Measurements from ENCODE around the gene C2CD3.

C2CD3 gene

GRCh38 chr11:74000307-74001133, 170.3 kb downstream of the C2CD3 start:
- peak; percentile 42 for DNase-seq

- DNase-seq, result peak; percentile 31
Observed at GRCh38 chr11:73999581-74000306, 171.1 kb downstream of the C2CD3 start.

DNA sequence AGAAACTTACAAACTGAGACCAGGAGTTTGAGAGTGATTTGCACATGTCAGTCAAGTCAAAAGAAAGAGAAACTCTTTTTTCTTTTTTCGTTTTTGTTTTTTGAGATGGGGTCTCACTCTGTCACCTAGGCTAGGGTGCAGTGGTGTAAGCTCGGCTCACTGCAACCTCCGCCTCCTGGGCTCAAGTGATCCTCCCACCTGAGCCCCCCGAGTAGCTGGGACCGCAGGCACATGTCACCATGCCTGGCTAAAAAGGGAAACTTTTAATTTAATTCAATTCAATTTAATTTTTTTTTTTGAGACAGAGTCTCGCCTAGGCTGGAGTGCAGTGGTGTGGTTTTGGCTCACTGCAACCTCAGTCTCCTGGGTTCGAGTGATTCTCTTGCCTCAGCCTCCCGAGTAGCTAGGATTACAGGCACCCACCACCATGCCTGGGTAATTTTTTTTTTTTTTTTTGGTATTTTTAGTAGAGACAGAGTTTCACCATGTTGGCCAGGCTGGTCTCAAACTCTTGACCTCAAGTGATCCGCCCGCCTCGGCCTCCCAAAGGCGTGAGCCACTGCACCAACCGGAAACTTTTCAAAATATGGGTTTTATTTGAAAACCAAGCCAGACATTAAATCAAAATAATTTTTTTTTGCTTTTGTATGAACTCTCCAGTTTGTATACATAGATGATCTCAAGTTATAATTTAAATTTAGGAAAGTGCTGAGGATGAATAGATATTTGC, 171.8 kb downstream of the C2CD3 start:
- DNase-seq, result peak; percentile 22

DNA sequence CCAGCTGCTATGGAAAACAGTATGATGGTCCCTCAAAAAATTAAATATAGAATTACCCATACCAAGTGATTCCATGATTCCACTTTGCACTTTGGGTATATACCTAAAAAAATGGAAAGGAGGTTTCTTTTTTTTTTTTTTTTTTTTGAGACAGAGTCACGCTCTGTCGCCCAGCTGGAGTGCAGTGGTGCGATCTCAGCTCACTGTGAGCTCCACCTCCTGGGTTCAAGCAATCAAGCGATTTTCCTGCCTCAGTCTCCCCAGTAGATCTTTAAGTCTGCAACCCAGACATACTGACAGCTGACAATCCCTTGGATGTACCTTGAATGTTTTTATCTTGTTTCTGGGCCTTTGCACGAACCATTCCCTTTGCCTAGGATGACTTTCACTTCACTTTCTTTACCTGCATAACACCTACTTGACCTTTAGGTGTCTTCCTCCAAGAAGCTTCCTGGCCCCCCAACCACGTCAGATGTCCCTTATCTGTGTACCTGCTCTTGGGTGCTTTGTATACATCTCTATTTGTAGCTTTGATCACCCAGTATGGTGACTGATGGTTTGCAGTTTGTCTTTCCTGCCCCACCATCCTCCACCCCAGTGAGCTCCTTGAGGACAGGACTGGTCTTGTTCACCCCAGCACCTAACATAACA, 173.6 kb downstream of the C2CD3 start:
- DNase-seq, result peak; percentile 25

- DNase-seq, result peak; percentile 30
Observed at GRCh38 chr11:73996161-73996747, 174.5 kb downstream of the C2CD3 start.

- peak; percentile 30 for DNase-seq
Observed at GRCh38 chr11:73995731-73996130, 175.1 kb downstream of the C2CD3 start.

GRCh38 chr11:73995247-73995646, 175.6 kb downstream of the C2CD3 start:
- DNase-seq, result no peak

DNA sequence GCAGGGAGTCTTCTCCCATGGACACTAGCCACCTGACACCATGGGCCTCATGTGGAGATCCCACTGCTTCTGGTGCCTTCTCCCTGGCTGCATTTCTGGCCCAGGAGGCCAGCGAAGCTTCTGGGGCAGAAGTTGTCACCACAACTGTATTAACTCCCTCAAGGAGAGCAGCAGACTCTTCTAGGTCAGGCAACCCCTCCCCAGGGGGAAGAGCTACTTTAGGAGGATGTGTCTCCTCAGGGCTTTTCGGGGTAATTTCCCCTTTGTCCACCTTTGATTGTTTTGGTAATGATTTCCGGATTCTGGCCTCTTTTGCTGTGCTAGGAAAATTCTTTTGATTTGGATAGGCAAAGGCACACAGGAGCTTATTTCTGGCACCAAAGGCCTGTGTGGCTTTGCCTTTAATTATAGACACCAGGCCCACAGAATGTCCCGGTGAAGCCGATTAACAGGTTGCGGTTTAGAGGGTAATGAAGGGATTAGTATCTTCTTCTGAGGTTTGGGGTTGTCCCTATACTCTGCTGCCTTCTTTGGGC, 179.3 kb downstream of the C2CD3 start:
- peak; percentile 24 for DNase-seq

- DNase-seq, result no peak
Observed at GRCh38 chr11:73990730-73991129, 180.1 kb downstream of the C2CD3 start.

DNA sequence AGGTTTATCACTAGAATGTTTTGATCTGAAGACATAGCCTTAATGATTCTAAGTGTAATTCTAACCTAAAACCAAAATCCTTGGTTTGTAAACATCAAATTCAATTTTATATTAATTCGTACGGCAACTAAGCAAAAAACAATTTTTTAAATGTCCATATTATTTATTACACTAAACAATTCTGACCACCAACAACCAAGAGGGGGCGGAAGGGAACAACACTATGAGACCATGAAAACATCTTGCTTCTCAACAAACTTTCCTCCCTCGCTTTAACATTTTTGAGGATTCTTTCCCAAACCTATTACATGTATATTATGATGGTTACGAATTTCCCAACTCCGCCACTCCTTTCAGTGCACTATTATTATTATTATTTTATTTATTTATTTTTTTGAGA, 181.6 kb downstream of the C2CD3 start:
- peak; percentile 24 for DNase-seq

- DNase-seq, result no peak
Observed at GRCh38 chr11:73988227-73988626, 182.6 kb downstream of the C2CD3 start.

DNA sequence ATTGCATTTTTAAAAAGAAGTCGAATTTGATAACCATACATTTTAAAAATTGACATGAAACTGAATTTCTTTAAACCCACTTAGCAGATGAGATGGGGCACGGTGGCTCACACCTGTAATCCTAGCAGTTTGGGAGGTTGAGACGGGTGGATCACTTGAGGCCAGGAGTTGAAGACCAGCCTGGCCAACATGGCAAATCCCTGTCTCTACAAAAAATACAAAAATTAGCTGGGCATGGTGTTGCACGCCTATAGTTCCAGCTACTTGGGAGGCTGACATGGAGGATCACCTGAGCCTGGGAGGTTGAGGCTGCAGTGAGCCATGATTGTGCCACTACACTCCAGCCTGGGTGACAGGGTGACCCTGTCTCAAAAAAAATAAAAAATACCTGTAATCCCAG, 185.1 kb downstream of the C2CD3 start:
- DNase-seq, result peak; percentile 18

DNA sequence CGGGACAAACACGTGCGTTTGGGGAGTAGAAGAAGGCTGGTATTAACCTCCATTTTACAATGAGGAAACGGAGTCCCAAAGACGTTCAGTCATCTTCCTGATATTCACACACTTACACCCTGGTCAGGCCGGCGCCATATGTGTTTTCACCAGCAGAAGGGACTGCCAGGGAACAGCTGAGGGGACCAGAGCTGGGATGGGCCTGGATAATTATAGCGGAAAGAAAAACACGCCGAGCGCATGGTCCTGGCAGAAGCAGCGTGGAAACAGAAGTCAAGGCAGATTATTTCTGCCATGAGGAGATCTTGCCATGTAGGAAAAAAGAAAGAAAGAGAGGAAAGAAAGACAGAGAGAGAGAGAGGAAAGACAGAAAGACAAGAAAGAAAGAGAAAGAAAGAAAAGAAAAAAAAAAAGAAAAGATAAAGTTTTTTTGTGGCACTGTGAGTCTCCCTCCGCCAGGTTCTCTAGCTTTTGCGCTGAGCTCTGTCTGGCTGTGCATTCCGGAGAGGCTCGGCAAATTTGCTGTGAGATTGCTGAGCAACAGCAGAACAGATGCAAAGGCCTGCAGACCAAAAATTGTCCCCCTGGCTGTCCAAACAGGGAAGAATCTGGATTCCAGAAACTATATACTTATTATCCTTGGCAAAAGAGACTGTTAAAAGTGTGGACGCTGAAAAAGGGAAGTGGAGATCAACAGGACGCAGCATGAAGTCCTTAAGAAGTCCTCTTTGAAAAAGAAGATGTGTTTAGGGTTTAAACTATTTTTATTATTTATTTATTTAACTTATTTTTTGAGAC, 186.9 kb downstream of the C2CD3 start:
- DNase-seq, result peak; percentile 31

GRCh38 chr11:73982990-73983740, 187.6 kb downstream of the C2CD3 start:
- peak; percentile 95 for DNase-seq

DNA sequence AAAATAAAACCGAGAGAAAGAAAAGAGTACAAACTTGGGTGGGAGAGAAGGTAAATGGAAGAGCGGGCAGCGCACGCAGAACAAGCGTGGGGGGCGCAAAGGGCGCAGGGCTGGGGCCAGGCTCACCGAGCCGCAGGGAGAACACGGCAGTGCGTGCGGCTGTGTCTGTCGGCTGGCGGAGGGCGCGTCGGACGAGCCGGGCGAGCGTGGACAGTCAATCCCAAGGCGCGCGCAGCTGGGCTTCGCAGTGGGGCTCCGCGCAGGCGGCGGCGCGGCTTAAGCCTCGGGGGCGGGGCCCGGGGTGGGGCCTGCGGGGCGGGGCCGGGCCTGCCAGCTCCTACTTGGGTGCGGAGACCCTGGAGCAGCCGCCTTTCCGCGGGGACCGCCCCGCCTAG, 188.2 kb downstream of the C2CD3 start, which contains the start of gene UCP2:
Gene UCP2, minus strand, starts transcription at position 249 of the 395 bp plus-strand sequence. CDS start 4,465 bp downstream, outside the sequence.
- DNase-seq, result peak; percentile 91

GRCh38 chr11:73981051-73981805, 189.6 kb downstream of the C2CD3 start:
- DNase-seq, result no peak

- DNase-seq, result peak; percentile 75
Observed at GRCh38 chr11:73980001-73980961, 190.5 kb downstream of the C2CD3 start.

DNA sequence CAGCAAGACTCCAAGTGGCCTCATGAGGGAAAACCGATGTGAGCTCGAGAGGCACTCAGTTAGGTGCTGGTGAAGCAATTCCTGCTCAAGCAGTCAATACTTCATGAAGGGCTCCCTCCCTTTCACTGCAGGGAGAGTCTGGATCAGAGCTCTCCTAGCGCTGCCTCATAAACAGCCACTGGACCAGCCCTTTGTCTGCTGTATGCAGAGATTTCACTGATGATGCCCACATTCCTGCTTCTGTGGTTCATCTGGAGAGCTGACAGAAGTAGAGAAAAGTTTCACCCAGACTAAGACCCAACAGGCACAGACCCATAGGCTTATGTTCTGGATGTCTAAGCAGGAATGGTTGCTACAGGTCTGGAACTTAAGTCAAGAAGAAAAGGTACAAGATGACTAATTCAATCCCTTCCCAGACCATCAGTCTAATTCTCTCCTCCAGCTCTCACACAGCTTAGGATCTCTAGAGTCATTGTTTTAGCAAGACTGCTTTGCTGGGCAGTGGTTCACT, 192.2 kb downstream of the C2CD3 start:
- no peak for DNase-seq

Measured in stimulated activated CD8-positive, alpha-beta memory T cell treated with anti-CD3 and anti-CD28 coated beads, Interleukin-4, amount 100 ng/mL, for 48 hours (primary cell).